ENCODE results near the gene ERC2. TPM values are rescaled to one million over a fixed set of nuclear protein-coding genes. Genes with fewer than 3 reads are reported as not detected.

ERC2 gene
- total RNA-seq, 1 experiment from 2014 or later = 0.90 TPM

DNA sequence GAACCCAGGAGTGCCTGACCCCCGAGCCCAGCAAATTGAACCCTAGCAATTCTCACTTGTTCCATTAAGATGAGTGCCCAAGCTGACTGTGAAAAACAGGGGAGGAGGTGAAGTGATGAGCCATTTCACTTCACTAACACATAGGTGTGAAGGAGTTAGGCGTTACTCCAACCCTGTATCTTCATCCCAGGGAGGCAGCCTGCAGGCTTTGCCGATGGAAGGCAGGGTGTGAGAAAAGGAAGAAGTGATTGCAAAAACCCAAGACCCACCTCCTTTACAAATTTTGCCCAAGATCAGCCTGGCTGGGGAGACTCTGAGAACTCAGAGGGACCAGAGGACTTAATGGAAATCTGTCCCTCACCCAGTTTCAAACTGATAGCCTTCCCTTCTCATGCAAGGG is 851.5 kb downstream of the ERC2 start:
- H3K27ac ChIP-seq (ENCODE audit: low read depth, low read length, poor library complexity, severe bottlenecking) = no peak overlapping the region
- no peak for DNase-seq (ENCODE audit: low spot score)
- no peaks in the 10 kb centered on the region for H3K9me3 ChIP-seq (ENCODE audit: low read depth, low read length, poor library complexity, severe bottlenecking)
- POLR2A ChIA-PET (ENCODE audit: low non-redundant PET) = no interaction called here
- no peak overlapping the region for H3K4me3 ChIP-seq (ENCODE audit: low read depth, low read length, poor library complexity, severe bottlenecking)
- no peaks in the 10 kb centered on the region for H3K36me3 ChIP-seq (ENCODE audit: insufficient read depth, low read length, poor library complexity, severe bottlenecking)
- CTCF ChIA-PET = no interaction called here
- no peaks in the 10 kb centered on the region for H3K27me3 ChIP-seq (replicated peaks; ENCODE audit: insufficient read depth, low read depth, low read length, poor library complexity)
- intact Hi-C loops (cut with micrococcal nuclease; ENCODE audit: unreplicated experiment) = no loop called here
- TF ChIP-seq EZH2 (IDR thresholded peaks at IDR 0.05; ENCODE audit: borderline replicate concordance, low read depth, low read length, poor library complexity, severe bottlenecking) = no peak
- TF ChIP-seq, protein P1, sequence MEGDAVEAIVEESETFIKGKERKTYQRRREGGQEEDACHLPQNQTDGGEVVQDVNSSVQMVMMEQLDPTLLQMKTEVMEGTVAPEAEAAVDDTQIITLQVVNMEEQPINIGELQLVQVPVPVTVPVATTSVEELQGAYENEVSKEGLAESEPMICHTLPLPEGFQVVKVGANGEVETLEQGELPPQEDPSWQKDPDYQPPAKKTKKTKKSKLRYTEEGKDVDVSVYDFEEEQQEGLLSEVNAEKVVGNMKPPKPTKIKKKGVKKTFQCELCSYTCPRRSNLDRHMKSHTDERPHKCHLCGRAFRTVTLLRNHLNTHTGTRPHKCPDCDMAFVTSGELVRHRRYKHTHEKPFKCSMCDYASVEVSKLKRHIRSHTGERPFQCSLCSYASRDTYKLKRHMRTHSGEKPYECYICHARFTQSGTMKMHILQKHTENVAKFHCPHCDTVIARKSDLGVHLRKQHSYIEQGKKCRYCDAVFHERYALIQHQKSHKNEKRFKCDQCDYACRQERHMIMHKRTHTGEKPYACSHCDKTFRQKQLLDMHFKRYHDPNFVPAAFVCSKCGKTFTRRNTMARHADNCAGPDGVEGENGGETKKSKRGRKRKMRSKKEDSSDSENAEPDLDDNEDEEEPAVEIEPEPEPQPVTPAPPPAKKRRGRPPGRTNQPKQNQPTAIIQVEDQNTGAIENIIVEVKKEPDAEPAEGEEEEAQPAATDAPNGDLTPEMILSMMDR (conservative IDR thresholded peaks at IDR 0.05; ENCODE audit: low read depth, low read length) = no peak
- BruUV-seq (replicated peaks) = no TSS peak
- H3K4me1 ChIP-seq (ENCODE audit: insufficient read depth, low read length, poor library complexity, severe bottlenecking) = peaks cover 5% of the 10 kb centered on the region

DNA sequence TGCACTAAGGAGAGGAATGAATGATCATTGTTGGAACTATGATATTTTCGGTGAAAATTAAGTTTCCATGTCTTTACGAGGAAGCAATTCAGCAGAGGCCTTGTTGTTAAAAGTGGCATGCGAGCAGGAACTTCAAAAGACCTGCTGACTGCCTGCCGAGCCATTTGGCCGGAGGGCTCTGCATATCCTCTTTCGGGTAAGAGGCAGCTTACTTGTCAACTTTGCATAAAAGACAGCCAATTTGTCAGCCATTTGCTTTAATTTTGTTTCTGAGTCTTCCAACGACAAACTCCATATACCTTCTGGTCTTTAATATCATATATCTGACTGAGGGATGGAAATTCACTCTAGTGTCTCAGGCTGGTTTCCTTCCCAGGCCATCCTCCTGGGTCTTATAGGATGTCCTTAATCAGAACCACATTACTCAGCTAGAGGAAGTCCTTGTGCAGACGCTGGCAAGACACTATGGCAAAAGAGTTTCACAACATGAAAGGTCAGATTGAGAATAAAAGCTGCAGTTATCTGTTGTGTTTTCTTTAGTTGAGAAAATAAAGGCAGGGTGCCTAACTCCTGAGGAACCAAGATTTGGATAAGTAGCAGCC is 852.5 kb downstream of the ERC2 start:
- Histone ChIP-seq H3K27ac (ENCODE audit: low read depth, low read length, poor library complexity, severe bottlenecking) (no peak overlapping the region), H3K36me3 (ENCODE audit: insufficient read depth, low read length, poor library complexity, severe bottlenecking) (no peaks in the 10 kb centered on the region), H3K4me3 (ENCODE audit: low read depth, low read length, poor library complexity, severe bottlenecking) (no peak overlapping the region), H3K27me3 (replicated peaks; ENCODE audit: insufficient read depth, low read depth, low read length, poor library complexity) (no peaks in the 10 kb centered on the region), H3K4me1 (ENCODE audit: insufficient read depth, low read length, poor library complexity, severe bottlenecking) (peaks cover 5% of the 10 kb centered on the region), H3K9me3 (ENCODE audit: low read depth, low read length, poor library complexity, severe bottlenecking) (no peaks in the 10 kb centered on the region)
- no peak for DNase-seq (ENCODE audit: low spot score)
- TF ChIP-seq, protein P1 (conservative IDR thresholded peaks at IDR 0.05; ENCODE audit: low read depth, low read length) = no peak
- intact Hi-C loops (cut with micrococcal nuclease; ENCODE audit: unreplicated experiment) = no loop called here
- no TSS peak for BruUV-seq (replicated peaks)
- ChIA-PET CTCF (no interaction called here), POLR2A (ENCODE audit: low non-redundant PET) (no interaction called here)

DNA sequence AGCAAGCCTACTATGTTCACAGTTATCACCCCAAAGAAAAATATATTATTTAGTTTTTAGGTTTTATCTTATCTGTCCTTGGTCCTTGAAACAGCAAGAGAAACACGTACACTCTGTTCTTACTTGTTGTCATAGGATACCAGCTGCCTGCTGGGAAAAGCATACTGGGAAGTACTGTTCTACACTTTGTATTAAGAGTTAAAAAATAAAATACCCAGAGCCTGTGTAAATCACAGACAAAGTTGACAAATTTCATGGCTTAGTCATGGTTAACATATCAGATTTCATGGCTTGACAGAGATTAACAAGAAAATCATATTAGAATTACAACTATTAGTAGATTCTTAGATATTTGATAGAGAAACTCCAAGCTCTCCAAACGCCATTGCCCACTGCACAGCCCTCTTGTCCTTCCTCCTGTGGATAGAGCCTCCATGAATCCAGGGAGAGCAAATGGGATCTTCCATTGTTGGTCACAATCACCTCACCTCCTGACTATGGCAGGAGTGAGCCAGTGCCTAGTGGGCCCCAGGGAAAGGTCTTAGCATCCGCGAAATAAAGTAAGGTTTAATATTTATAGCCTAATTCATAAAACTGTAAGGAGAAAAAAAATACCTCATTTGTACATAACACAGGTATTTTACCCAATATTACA is 853.1 kb downstream of the ERC2 start:
- intact Hi-C loops (cut with micrococcal nuclease; ENCODE audit: unreplicated experiment) = no loop called here
- CTCF ChIA-PET = no interaction called here
- TF ChIP-seq EZH2 (IDR thresholded peaks at IDR 0.05; ENCODE audit: borderline replicate concordance, low read depth, low read length, poor library complexity, severe bottlenecking) = no peak
- TF ChIP-seq, protein P1 (conservative IDR thresholded peaks at IDR 0.05; ENCODE audit: low read depth, low read length) = no peak
- POLR2A ChIA-PET (ENCODE audit: low non-redundant PET) = no interaction called here
- no peaks in the 10 kb centered on the region for H3K36me3 ChIP-seq (ENCODE audit: insufficient read depth, low read length, poor library complexity, severe bottlenecking)
- no peak overlapping the region for H3K4me3 ChIP-seq (ENCODE audit: low read depth, low read length, poor library complexity, severe bottlenecking)
- H3K27ac ChIP-seq (ENCODE audit: low read depth, low read length, poor library complexity, severe bottlenecking) = no peak overlapping the region
- H3K9me3 ChIP-seq (ENCODE audit: low read depth, low read length, poor library complexity, severe bottlenecking) = no peaks in the 10 kb centered on the region
- DNase-seq (ENCODE audit: low spot score) = no peak
- BruUV-seq (replicated peaks) = no TSS peak
- H3K27me3 ChIP-seq (replicated peaks; ENCODE audit: insufficient read depth, low read depth, low read length, poor library complexity) = no peaks in the 10 kb centered on the region
- H3K4me1 ChIP-seq (ENCODE audit: insufficient read depth, low read length, poor library complexity, severe bottlenecking) = peaks cover 1% of the 10 kb centered on the region

All from A673 (cell line).